Measurements from ENCODE around the gene UNCX.

DNA sequence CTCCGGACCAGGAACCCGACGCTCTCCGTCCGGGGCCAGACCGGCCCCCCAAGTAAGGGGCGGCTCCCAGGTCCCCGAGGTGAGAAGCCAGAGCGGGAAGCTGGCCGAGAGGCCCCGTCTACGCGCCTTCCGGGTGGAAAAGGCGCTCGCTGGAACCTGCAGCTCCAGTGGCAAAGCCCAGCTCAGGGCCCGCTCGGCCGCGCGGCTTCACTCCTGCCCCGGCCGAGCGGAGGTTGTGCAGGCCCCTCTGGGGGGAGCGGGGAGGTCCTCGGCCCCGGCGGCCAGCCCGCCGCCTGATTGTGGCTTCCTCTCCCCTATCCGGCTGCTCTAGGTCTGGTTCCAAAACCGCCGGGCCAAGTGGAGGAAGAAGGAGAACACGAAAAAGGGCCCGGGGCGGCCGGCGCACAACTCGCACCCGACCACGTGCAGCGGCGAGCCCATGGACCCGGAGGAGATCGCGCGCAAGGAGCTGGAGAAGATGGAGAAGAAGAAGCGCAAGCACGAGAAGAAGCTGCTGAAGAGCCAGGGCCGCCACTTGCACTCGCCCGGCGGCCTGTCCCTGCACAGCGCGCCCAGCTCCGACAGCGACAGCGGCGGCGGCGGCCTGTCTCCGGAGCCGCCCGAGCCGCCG is 2.9 kb downstream of the UNCX start:
- TF ChIP-seq, protein P1, sequence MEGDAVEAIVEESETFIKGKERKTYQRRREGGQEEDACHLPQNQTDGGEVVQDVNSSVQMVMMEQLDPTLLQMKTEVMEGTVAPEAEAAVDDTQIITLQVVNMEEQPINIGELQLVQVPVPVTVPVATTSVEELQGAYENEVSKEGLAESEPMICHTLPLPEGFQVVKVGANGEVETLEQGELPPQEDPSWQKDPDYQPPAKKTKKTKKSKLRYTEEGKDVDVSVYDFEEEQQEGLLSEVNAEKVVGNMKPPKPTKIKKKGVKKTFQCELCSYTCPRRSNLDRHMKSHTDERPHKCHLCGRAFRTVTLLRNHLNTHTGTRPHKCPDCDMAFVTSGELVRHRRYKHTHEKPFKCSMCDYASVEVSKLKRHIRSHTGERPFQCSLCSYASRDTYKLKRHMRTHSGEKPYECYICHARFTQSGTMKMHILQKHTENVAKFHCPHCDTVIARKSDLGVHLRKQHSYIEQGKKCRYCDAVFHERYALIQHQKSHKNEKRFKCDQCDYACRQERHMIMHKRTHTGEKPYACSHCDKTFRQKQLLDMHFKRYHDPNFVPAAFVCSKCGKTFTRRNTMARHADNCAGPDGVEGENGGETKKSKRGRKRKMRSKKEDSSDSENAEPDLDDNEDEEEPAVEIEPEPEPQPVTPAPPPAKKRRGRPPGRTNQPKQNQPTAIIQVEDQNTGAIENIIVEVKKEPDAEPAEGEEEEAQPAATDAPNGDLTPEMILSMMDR (IDR thresholded peaks at IDR 0.05), result no peak
- TF ChIP-seq POLR2AphosphoS5 (IDR thresholded peaks at IDR 0.05), result no peak

All from breast epithelium (tissue), 3 donors.